ENCODE results near the gene HSPH1.

DNA sequence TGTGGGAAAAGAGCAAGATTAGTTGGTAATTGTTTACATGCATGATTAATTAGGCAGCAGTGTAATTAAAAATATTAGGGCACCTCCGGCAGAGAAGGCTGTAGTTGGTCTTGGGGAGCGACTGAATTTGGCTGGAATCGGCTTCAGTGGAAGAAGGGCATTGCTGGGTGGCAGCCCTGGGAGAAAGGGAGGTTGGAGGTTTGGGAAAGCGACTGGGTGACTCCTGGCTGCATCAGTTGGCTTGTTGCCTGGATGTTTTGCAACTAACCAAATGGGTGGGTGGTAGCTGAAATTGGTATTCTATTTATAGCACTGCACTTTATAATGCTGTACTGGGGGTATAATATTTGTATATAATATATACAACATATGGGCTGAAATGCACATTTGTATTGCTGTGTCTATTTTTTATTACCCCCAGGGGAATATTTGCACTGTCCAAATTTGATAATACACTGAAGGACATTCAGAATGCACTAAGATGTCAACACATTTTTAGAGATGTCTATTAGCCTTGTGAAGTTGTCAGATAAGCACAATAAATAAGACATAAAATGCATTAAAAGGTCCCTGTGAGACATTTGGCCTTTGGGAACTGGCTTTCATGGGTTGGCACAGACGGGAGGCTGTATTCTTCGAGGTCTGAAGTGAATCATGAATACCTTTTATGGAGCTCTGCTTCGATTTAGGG lies 39.8 kb upstream of the HSPH1 start:
- TF ChIP-seq, protein P1, sequence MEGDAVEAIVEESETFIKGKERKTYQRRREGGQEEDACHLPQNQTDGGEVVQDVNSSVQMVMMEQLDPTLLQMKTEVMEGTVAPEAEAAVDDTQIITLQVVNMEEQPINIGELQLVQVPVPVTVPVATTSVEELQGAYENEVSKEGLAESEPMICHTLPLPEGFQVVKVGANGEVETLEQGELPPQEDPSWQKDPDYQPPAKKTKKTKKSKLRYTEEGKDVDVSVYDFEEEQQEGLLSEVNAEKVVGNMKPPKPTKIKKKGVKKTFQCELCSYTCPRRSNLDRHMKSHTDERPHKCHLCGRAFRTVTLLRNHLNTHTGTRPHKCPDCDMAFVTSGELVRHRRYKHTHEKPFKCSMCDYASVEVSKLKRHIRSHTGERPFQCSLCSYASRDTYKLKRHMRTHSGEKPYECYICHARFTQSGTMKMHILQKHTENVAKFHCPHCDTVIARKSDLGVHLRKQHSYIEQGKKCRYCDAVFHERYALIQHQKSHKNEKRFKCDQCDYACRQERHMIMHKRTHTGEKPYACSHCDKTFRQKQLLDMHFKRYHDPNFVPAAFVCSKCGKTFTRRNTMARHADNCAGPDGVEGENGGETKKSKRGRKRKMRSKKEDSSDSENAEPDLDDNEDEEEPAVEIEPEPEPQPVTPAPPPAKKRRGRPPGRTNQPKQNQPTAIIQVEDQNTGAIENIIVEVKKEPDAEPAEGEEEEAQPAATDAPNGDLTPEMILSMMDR (IDR thresholded peaks at IDR 0.05), result no peak
- TF ChIP-seq EZH2 (IDR thresholded peaks at IDR 0.05), result no peak

Measured in neural progenitor cell (in vitro differentiated cells).